ENCODE results near the gene SPIRE1. TPM values are rescaled to one million over a fixed set of nuclear protein-coding genes. Genes with fewer than 3 reads are reported as not detected.

The SPIRE1 gene
- total and polyA plus RNA-seq, 2 experiments from 2014 or later, result 10.7 to 28.6 TPM

DNA sequence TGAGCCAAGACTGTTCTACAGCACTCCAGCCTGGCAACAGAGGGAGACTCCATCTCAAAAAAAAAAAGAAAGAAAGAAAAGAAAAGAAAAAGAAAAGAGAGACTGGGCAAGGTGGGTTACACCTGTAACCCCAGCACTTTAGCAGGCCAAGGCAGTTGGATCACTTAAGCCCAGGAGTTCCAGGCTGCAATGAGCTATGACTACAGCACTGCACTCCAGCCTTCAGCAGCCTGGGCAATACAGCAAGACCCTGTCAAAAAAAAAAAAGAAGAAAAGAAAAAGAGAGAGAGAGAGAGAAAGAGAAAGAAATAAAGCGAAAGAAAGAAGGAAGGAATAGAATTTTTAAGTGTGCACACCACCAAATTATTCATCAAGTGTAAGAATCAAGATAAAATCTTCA is 2.9 kb downstream of the SPIRE1 start:
- 86 to 93% methylated on average over 1 of the region's 1 CpG for WGBS, 2 experiments (ENCODE audit: low coverage in 1 of 2, low lambda C conversion rate in 2 of 2, missing lambda C conversion rate in 2 of 2)
- H3K36me3 ChIP-seq (ENCODE audit: low read depth), result no peaks in the 10 kb centered on the region
- no peaks in the 10 kb centered on the region for H3K27me3 ChIP-seq (replicated peaks; ENCODE audit: insufficient read depth)
- peaks cover 67% of the 10 kb centered on the region for H3K79me2 ChIP-seq (ENCODE audit: insufficient read depth)
- peaks cover 34% of the 10 kb centered on the region for H3K4me1 ChIP-seq (ENCODE audit: insufficient read depth)
- H2AFZ ChIP-seq, result no peak overlapping the region
- in situ Hi-C loops (cut with MboI), result no loop called here
- no peak for DNase-seq
- peaks cover 10% of the 10 kb centered on the region for H4K20me1 ChIP-seq (ENCODE audit: insufficient read depth)
- H3F3A ChIP-seq (ENCODE audit: insufficient read depth), result peaks cover 54% of the 10 kb centered on the region
- H3K9me3 ChIP-seq (ENCODE audit: low read depth), result no peaks in the 10 kb centered on the region
- no peak overlapping the region for H3K27ac ChIP-seq
- TF ChIP-seq EZH2 (IDR thresholded peaks at IDR 0.05; ENCODE audit: insufficient read depth, poor library complexity, severe bottlenecking) (no peak), EZH2phosphoT487 (IDR thresholded peaks at IDR 0.05; ENCODE audit: insufficient read depth, low read depth) (no peak)
- H3K4me3 ChIP-seq, result no peak overlapping the region
- no peak overlapping the region for H3K4me2 ChIP-seq (ENCODE audit: unreplicated experiment)
- no peak overlapping the region for H3K9ac ChIP-seq
- no peaks in the 10 kb centered on the region for H3K9me2 ChIP-seq (ENCODE audit: insufficient read depth)

DNA sequence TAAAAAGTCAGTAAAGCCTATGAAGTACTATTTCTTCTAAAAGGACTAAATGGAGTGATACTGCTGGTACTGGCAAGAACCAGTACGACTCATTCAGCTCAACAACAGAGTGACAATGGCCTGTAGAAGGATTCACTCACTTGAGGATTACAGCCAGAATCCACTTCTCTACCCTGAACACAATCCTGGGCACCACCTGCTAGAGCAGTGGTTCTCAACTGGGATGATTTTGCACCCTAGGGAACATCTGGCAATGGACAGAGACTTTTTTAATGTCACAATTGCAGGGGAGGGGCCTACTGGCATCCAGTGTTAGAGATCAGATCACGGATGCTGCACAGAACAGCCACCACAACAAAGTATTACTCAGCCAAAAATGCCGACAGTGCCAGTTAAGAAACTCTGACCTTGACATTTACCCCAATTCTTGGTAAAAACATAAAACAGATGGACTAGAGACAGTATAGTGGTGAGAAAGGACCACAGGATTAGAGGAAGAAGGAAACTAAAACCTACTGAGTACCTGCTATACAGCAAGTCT is 5.0 kb downstream of the SPIRE1 start:
- 7 to 15% methylated on average over 3 of the region's 3 CpGs for WGBS, 2 experiments (ENCODE audit: low coverage in 1 of 2, low lambda C conversion rate in 2 of 2, missing lambda C conversion rate in 2 of 2)
- Histone ChIP-seq H4K20me1 (ENCODE audit: insufficient read depth) (peaks cover 10% of the 10 kb centered on the region), H3K4me3 (0 out of 2 replicates have a peak overlapping the region, but pooled peaks have one; percentile 0)

DNA sequence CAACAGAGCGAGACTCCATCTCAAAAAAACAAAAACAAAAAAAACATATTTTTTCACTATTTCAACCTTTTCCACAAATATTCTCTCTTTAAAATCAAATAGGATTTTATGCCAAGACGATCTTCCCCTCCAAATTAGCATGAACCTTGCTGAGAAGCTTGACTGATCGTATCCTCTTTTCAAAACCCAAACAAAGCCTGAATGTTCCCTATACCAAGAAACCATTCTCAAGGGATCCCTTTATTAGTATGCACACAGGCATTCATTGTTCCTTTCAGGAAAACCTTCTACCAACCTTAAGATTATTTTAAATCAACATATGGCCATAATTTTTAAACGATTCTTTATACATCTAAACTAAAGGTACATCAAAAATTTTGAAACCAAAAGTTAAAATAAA is 6.3 kb downstream of the SPIRE1 start:
- Histone ChIP-seq H3K27me3 (replicated peaks; ENCODE audit: insufficient read depth) (no peaks in the 10 kb centered on the region), H3K9ac (no peak overlapping the region), H3K4me3 (no peak overlapping the region), H3K4me2 (ENCODE audit: unreplicated experiment) (no peak overlapping the region), H3K4me1 (ENCODE audit: insufficient read depth) (peaks cover 34% of the 10 kb centered on the region), H3K9me2 (ENCODE audit: insufficient read depth) (no peaks in the 10 kb centered on the region), H3K27ac (no peak overlapping the region), H4K20me1 (ENCODE audit: insufficient read depth) (peaks cover 10% of the 10 kb centered on the region), H3K79me2 (ENCODE audit: insufficient read depth) (peaks cover 100% of the 10 kb centered on the region), H3K36me3 (ENCODE audit: low read depth) (no peaks in the 10 kb centered on the region), H3F3A (ENCODE audit: insufficient read depth) (peaks cover 41% of the 10 kb centered on the region), H3K9me3 (ENCODE audit: low read depth) (no peaks in the 10 kb centered on the region), H2AFZ (no peak overlapping the region)
- TF ChIP-seq EZH2phosphoT487 (IDR thresholded peaks at IDR 0.05; ENCODE audit: insufficient read depth, low read depth), result no peak
- TF ChIP-seq EZH2 (IDR thresholded peaks at IDR 0.05; ENCODE audit: insufficient read depth, poor library complexity, severe bottlenecking), result no peak
- no peak for DNase-seq
- in situ Hi-C loops (cut with MboI), result no loop called here
- 76 to 77% methylated on average over 4 of the region's 4 CpGs for WGBS, 2 experiments (ENCODE audit: low coverage in 1 of 2, low lambda C conversion rate in 2 of 2, missing lambda C conversion rate in 2 of 2)

More for the DNA sequence above, 5.0 kb downstream of the SPIRE1 start:
- Histone ChIP-seq H3K9ac (peak overlapping the region; percentile 0; the same call in 1 of the 2 replicates), H3K36me3 (ENCODE audit: low read depth) (no peaks in the 10 kb centered on the region), H2AFZ (no peak overlapping the region), H3K4me1 (ENCODE audit: insufficient read depth) (peaks cover 34% of the 10 kb centered on the region), H3K9me2 (ENCODE audit: insufficient read depth) (no peaks in the 10 kb centered on the region), H3K4me2 (ENCODE audit: unreplicated experiment) (peak overlapping the region; percentile 46), H3K27me3 (replicated peaks; ENCODE audit: insufficient read depth) (no peaks in the 10 kb centered on the region), H3K79me2 (ENCODE audit: insufficient read depth) (peaks cover 87% of the 10 kb centered on the region), H3K27ac (peak overlapping the region; percentile 64), H3K9me3 (ENCODE audit: low read depth) (no peaks in the 10 kb centered on the region), H3F3A (ENCODE audit: insufficient read depth) (peaks cover 41% of the 10 kb centered on the region)
- TF ChIP-seq EZH2phosphoT487 (IDR thresholded peaks at IDR 0.05; ENCODE audit: insufficient read depth, low read depth), result no peak
- no peak for TF ChIP-seq EZH2 (IDR thresholded peaks at IDR 0.05; ENCODE audit: insufficient read depth, poor library complexity, severe bottlenecking)
- peak; percentile 84 for DNase-seq
- in situ Hi-C loops (cut with MboI), result no loop called here

DNA sequence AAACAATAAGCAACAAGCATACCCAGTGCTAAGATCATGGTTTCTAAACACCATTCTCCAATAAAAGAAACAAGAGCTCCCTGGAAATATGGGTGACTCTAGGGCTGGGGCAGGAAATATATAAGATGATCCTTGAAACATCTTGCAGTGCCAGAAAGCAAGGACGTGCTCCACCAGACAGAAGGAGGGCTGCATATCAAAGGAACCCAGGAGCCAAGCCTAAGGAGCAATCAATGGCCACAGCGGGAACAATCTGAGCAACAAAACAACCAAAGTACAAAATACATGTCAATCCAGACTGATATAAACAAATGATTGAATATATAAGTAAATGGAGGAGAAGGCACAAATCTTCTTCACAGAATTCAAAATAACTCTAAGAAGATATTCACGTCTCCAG is 10.1 kb downstream of the SPIRE1 start:
- H3K9me2 ChIP-seq (ENCODE audit: insufficient read depth), result no peaks in the 10 kb centered on the region; the same call in 1 of the 2 replicates
- in situ Hi-C loops (cut with MboI), result loop anchor here (10.0 kb wide), 1 partner anchor 113 kb away; no protein-coding TSS in a partner anchor
- H2AFZ ChIP-seq, result no peak overlapping the region
- H3K9me3 ChIP-seq (ENCODE audit: low read depth), result no peaks in the 10 kb centered on the region
- 94 to 97% methylated on average over 3 of the region's 3 CpGs for WGBS, 2 experiments (ENCODE audit: low coverage in 1 of 2, low lambda C conversion rate in 2 of 2, missing lambda C conversion rate in 2 of 2)
- H3K4me2 ChIP-seq (ENCODE audit: unreplicated experiment), result no peak overlapping the region
- peaks cover 17% of the 10 kb centered on the region for H3F3A ChIP-seq (ENCODE audit: insufficient read depth)
- H3K79me2 ChIP-seq (ENCODE audit: insufficient read depth), result peaks cover 100% of the 10 kb centered on the region
- no peak for DNase-seq
- H3K9ac ChIP-seq, result no peak overlapping the region
- H3K4me1 ChIP-seq (ENCODE audit: insufficient read depth), result peaks cover 42% of the 10 kb centered on the region
- no peaks in the 10 kb centered on the region for H3K27me3 ChIP-seq (replicated peaks; ENCODE audit: insufficient read depth)
- H3K36me3 ChIP-seq (ENCODE audit: low read depth), result no peaks in the 10 kb centered on the region
- no peak overlapping the region for H3K27ac ChIP-seq
- H4K20me1 ChIP-seq (ENCODE audit: insufficient read depth), result 0 out of 2 replicates have a peak, but pooled peaks cover 4% of the 10 kb centered on the region
- TF ChIP-seq EZH2 (IDR thresholded peaks at IDR 0.05; ENCODE audit: insufficient read depth, poor library complexity, severe bottlenecking) (no peak), EZH2phosphoT487 (IDR thresholded peaks at IDR 0.05; ENCODE audit: insufficient read depth, low read depth) (no peak)
- H3K4me3 ChIP-seq, result no peak overlapping the region

Measured in GM23248 (cell line).